Neural cell (in vitro differentiated cells): ENCODE measurements around the gene PTPN13. TPM values are rescaled to one million over a fixed set of nuclear protein-coding genes. Genes with fewer than 3 reads are reported as not detected.

ENCODE experiments used
- H2AFZ ChIP-seq: fragments of 200-600, 300-800 bp; sonication (generic), shearing (Covaris generic); 2 replicates; pipeline ENCODE4 v1.6.0; 2014; ENCODE audit warnings: low read depth, mild to moderate bottlenecking, antibody characterized with exemption, low read length, moderate library complexity
- H3F3A ChIP-seq: fragments of 200-600 bp; shearing (Covaris generic); 2 replicates; pipeline ENCODE4 v1.6.1; 2016; ENCODE audit warnings: mild to moderate bottlenecking, moderate library complexity, mixed read lengths, antibody characterized with exemption, low read length; ENCODE audit not compliant: insufficient read depth, poor library complexity, severe bottlenecking
- H3K27ac ChIP-seq: fragments of 200-600, 300-800 bp; sonication (generic), shearing (Covaris generic); 2 replicates; pipeline ENCODE4 v1.5.1; 2014; ENCODE audit warnings: mild to moderate bottlenecking, low read length, moderate library complexity
- H3K27me3 ChIP-seq: fragments of 300-800, 200-600 bp; sonication (generic), shearing (Covaris generic); 2 replicates; pipeline ENCODE4 v1.6.0; 2014; ENCODE audit warnings: mild to moderate bottlenecking, low read depth, low read length, moderate library complexity; ENCODE audit not compliant: insufficient read depth
- H3K36me3 ChIP-seq: fragments of 300-800, 200-600 bp; sonication (generic), shearing (Covaris generic); 2 replicates; pipeline ENCODE4 v1.5.1; 2014; ENCODE audit warnings: mild to moderate bottlenecking, antibody characterized with exemption, low read length, moderate library complexity; ENCODE audit not compliant: insufficient read depth
- H3K4me2 ChIP-seq: fragments of 300-800, 200-600 bp; sonication (generic), shearing (Covaris generic); 2 replicates; pipeline ENCODE4 v1.6.0; 2014; ENCODE audit warnings: mild to moderate bottlenecking, low read length
- H3K4me3 ChIP-seq: fragments of 300-800, 200-600 bp; sonication (generic), shearing (Covaris generic); 2 replicates; pipeline ENCODE4 v1.5.1; 2014; ENCODE audit warnings: mild to moderate bottlenecking, low read length, moderate library complexity
- H3K79me2 ChIP-seq: fragments of 200-600 bp; shearing (Covaris generic); replicated peaks from 2 replicates; pipeline ENCODE4 v1.6.0; 2014; ENCODE audit warnings: mild to moderate bottlenecking, low read length, moderate library complexity; ENCODE audit not compliant: insufficient read depth
- H3K9ac ChIP-seq: fragments of 300-800, 200-600 bp; sonication (generic), shearing (Covaris generic); 2 replicates; pipeline ENCODE4 v1.6.1; 2016; ENCODE audit warnings: mild to moderate bottlenecking, low read length, mixed read lengths
- H3K9me2 ChIP-seq: fragments of 200-600 bp; shearing (Covaris generic); 2 replicates; pipeline ENCODE4 v1.6.1; 2016; ENCODE audit warnings: mild to moderate bottlenecking, low read length, mixed read lengths; ENCODE audit not compliant: insufficient read depth
- H3K9me3 ChIP-seq: fragments of 200-600, 300-800 bp; sonication (generic), shearing (Covaris generic); 2 replicates; pipeline ENCODE4 v1.6.1; 2016; ENCODE audit warnings: mild to moderate bottlenecking, mixed run types, low read length, moderate library complexity, mixed read lengths
- H4K20me1 ChIP-seq: fragments of 200-600 bp; shearing (Covaris generic); 2 replicates; pipeline ENCODE4 v1.6.1; 2016; ENCODE audit warnings: mild to moderate bottlenecking, mixed run types; ENCODE audit not compliant: insufficient read depth
- EZH2 ChIP-seq: fragments of 200-600, 300-800 bp; shearing (Covaris generic), sonication (generic); IDR thresholded peaks from 2 replicates; pipeline ENCODE4 v1.6.1; 2014; ENCODE audit warnings: antibody characterized with exemption, low read length, borderline replicate concordance, mild to moderate bottlenecking; ENCODE audit not compliant: insufficient read depth, poor library complexity, severe bottlenecking
- MXI1 ChIP-seq: fragments of 450-650 bp; conservative IDR thresholded peaks from 2 replicates; pipeline ENCODE4 v1.6.1; 2014; ENCODE audit warnings: antibody characterized with exemption, mild to moderate bottlenecking; ENCODE audit not compliant: poor library complexity, severe bottlenecking
- POLR2AphosphoS5 ChIP-seq: IDR thresholded peaks from 2 replicates; pipeline ENCODE4 v1.6.1; 2012
- SMC3 ChIP-seq: fragments of 450-650 bp; conservative IDR thresholded peaks from 2 replicates; pipeline ENCODE4 v1.6.1; 2014; ENCODE audit warnings: antibody characterized with exemption, mild to moderate bottlenecking, moderate library complexity; ENCODE audit not compliant: poor library complexity
- polyA plus RNA-seq: library from polyadenylated mRNA; depleted of rRNA; stranded (reverse); fragments of >200 nt; gene quantifications from 2 replicates; pipeline ENCODE4 v1.2.3, GENCODE V29; 2014
- TF ChIP-seq, protein P1 (sequence below): fragments of 450-650 bp; IDR thresholded peaks from 2 replicates; pipeline ENCODE4 v1.5.1; 2014; ENCODE audit warnings: antibody characterized with exemption, mild to moderate bottlenecking, moderate library complexity; ENCODE audit not compliant: poor library complexity, severe bottlenecking
- TF ChIP-seq, protein P2 (sequence below): IDR thresholded peaks from 2 replicates; pipeline ENCODE4 v1.6.1; 2012; ENCODE audit warnings: borderline replicate concordance

Gene PTPN13
- polyA plus RNA-seq, 1 donor from 2014 or later = 4.7 TPM

- Histone ChIP-seq H4K20me1 (no peaks in the 10 kb centered on the region), H2AFZ (no peak overlapping the region), H3K27ac (no peak overlapping the region), H3K79me2 (no peaks in the 10 kb centered on the region), H3F3A (no peaks in the 10 kb centered on the region), H3K4me3 (no peak overlapping the region), H3K27me3 (no peaks in the 10 kb centered on the region), H3K9ac (no peak overlapping the region), H3K4me2 (no peak overlapping the region), H3K9me3 (no peaks in the 10 kb centered on the region), H3K36me3 (no peaks in the 10 kb centered on the region), H3K9me2 (no peaks in the 10 kb centered on the region)
- TF ChIP-seq, protein P1, sequence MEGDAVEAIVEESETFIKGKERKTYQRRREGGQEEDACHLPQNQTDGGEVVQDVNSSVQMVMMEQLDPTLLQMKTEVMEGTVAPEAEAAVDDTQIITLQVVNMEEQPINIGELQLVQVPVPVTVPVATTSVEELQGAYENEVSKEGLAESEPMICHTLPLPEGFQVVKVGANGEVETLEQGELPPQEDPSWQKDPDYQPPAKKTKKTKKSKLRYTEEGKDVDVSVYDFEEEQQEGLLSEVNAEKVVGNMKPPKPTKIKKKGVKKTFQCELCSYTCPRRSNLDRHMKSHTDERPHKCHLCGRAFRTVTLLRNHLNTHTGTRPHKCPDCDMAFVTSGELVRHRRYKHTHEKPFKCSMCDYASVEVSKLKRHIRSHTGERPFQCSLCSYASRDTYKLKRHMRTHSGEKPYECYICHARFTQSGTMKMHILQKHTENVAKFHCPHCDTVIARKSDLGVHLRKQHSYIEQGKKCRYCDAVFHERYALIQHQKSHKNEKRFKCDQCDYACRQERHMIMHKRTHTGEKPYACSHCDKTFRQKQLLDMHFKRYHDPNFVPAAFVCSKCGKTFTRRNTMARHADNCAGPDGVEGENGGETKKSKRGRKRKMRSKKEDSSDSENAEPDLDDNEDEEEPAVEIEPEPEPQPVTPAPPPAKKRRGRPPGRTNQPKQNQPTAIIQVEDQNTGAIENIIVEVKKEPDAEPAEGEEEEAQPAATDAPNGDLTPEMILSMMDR = no peak
- TF ChIP-seq EZH2 (no peak), SMC3 (no peak)
Observed at GRCh38 chr4:86569103-86569870, 24.8 kb upstream of the PTPN13 start.

GRCh38 chr4:86579941-86580340, 14.2 kb upstream of the PTPN13 start:
- Histone ChIP-seq H4K20me1 (no peaks in the 10 kb centered on the region), H3K27me3 (no peaks in the 10 kb centered on the region), H3K9ac (no peak overlapping the region), H3K9me3 (no peaks in the 10 kb centered on the region), H3K27ac (no peak overlapping the region), H3K36me3 (no peaks in the 10 kb centered on the region), H3F3A (no peaks in the 10 kb centered on the region), H3K4me2 (no peak overlapping the region), H2AFZ (no peak overlapping the region), H3K9me2 (no peaks in the 10 kb centered on the region), H3K4me3 (no peak overlapping the region), H3K79me2 (no peaks in the 10 kb centered on the region)
- TF ChIP-seq, protein P2, sequence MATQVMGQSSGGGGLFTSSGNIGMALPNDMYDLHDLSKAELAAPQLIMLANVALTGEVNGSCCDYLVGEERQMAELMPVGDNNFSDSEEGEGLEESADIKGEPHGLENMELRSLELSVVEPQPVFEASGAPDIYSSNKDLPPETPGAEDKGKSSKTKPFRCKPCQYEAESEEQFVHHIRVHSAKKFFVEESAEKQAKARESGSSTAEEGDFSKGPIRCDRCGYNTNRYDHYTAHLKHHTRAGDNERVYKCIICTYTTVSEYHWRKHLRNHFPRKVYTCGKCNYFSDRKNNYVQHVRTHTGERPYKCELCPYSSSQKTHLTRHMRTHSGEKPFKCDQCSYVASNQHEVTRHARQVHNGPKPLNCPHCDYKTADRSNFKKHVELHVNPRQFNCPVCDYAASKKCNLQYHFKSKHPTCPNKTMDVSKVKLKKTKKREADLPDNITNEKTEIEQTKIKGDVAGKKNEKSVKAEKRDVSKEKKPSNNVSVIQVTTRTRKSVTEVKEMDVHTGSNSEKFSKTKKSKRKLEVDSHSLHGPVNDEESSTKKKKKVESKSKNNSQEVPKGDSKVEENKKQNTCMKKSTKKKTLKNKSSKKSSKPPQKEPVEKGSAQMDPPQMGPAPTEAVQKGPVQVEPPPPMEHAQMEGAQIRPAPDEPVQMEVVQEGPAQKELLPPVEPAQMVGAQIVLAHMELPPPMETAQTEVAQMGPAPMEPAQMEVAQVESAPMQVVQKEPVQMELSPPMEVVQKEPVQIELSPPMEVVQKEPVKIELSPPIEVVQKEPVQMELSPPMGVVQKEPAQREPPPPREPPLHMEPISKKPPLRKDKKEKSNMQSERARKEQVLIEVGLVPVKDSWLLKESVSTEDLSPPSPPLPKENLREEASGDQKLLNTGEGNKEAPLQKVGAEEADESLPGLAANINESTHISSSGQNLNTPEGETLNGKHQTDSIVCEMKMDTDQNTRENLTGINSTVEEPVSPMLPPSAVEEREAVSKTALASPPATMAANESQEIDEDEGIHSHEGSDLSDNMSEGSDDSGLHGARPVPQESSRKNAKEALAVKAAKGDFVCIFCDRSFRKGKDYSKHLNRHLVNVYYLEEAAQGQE = no peak
- TF ChIP-seq MXI1 = no peak
- TF ChIP-seq EZH2 = no peak

GRCh38 chr4:86582410-86582809, 11.7 kb upstream of the PTPN13 start:
- Histone ChIP-seq H3K4me3 (no peak overlapping the region), H3K9ac (no peak overlapping the region), H2AFZ (no peak overlapping the region), H3K4me2 (no peak overlapping the region), H4K20me1 (no peaks in the 10 kb centered on the region), H3K9me3 (no peaks in the 10 kb centered on the region), H3K27ac (no peak overlapping the region), H3F3A (no peaks in the 10 kb centered on the region), H3K79me2 (no peaks in the 10 kb centered on the region), H3K36me3 (no peaks in the 10 kb centered on the region), H3K9me2 (no peaks in the 10 kb centered on the region), H3K27me3 (no peaks in the 10 kb centered on the region)
- TF ChIP-seq SMC3 = no peak
- TF ChIP-seq, protein P2 = no peak
- no peak for TF ChIP-seq POLR2AphosphoS5
